CD8-positive, alpha-beta memory T cell (primary cell): ENCODE data around the gene P2RX3. TPM values are rescaled to one million over a fixed set of nuclear protein-coding genes. Genes with fewer than 3 reads are reported as not detected.

Experiments
- CTCF ChIA-PET: fragments of 350-600 bp; sonication (Branson Sonifier 250); formaldehyde crosslinking; loops from one replicate; lab custom pipeline; 2021; ENCODE audit warnings: antibody characterized with exemption; lab: Charles Lee
- POLR2A ChIA-PET: fragments of 350-600 bp; sonication (Branson Sonifier 250); formaldehyde crosslinking; loops from one replicate; lab custom pipeline; 2021; ENCODE audit warnings: antibody characterized with exemption; lab: Charles Lee
- DNase-seq, 5 donors: peaks; one replicate each; pipeline versions ENCODE4 v3.0.0 to v3.0.0-alpha.2; 2020 to 2022; ENCODE audit warnings: mixed read lengths in 1 of 5
- H3K27ac ChIP-seq: one replicate; pipeline ENCODE4 v1.7.0; 2013; ENCODE audit warnings: low read depth, mild to moderate bottlenecking, low read length, moderate library complexity
- H3K27me3 ChIP-seq: 2 replicates; pipeline ENCODE4 v1.7.0; 2013; ENCODE audit warnings: low read length, mild to moderate bottlenecking; ENCODE audit not compliant: insufficient read depth, poor library complexity, severe bottlenecking
- H3K36me3 ChIP-seq: 2 replicates; pipeline ENCODE4 v1.7.0; 2013; ENCODE audit warnings: mild to moderate bottlenecking, low read length, moderate library complexity; ENCODE audit not compliant: insufficient read depth
- H3K4me1 ChIP-seq: 2 replicates; pipeline ENCODE4 v1.7.0; 2013; ENCODE audit warnings: mild to moderate bottlenecking, low read length, moderate library complexity; ENCODE audit not compliant: insufficient read depth
- H3K4me3 ChIP-seq: 2 replicates; pipeline ENCODE4 v1.7.0; 2013; ENCODE audit warnings: mild to moderate bottlenecking, low read length
- H3K9me3 ChIP-seq: 2 replicates; pipeline ENCODE4 v1.7.0; 2013; ENCODE audit warnings: mild to moderate bottlenecking, low read length
- H3K27ac Mint-ChIP-seq, 8 donors: one replicate each; pipeline ENCODE4 v1.8.0; 2020 to 2021; ENCODE audit warnings: mixed read lengths in 8 of 8, mild to moderate bottlenecking in 6 of 8, inconsistent platforms in 3 of 8, moderate library complexity in 3 of 8
- H3K27me3 Mint-ChIP-seq, 2 donors: one replicate each; pipeline ENCODE4 v1.8.0; 2020 to 2021; ENCODE audit warnings: mixed read lengths in 2 of 2, mild to moderate bottlenecking in 1 of 2, moderate library complexity in 1 of 2
- H3K36me3 Mint-ChIP-seq, 3 donors: one replicate each; pipeline ENCODE4 v1.8.0; 2020 to 2021; ENCODE audit warnings: mixed read lengths in 3 of 3, inconsistent platforms in 1 of 3, mild to moderate bottlenecking in 1 of 3
- H3K4me1 Mint-ChIP-seq, 3 donors: one replicate each; pipeline ENCODE4 v1.8.0; 2020 to 2021; ENCODE audit warnings: mixed read lengths in 3 of 3, inconsistent platforms in 1 of 3, mild to moderate bottlenecking in 1 of 3
- H3K4me3 Mint-ChIP-seq, 7 donors: one replicate each; pipeline ENCODE4 v1.8.0; 2020 to 2021; ENCODE audit warnings: mixed read lengths in 7 of 7, mild to moderate bottlenecking in 6 of 7, moderate library complexity in 4 of 7, inconsistent platforms in 2 of 7
- H3K9me3 Mint-ChIP-seq, 5 donors: one replicate each; pipeline ENCODE4 v1.8.0; 2020 to 2022; ENCODE audit warnings: mixed read lengths in 5 of 5, mild to moderate bottlenecking in 3 of 5, moderate library complexity in 2 of 5, inconsistent platforms in 1 of 5
- polyA plus RNA-seq: library from polyadenylated mRNA; unstranded; fragments of 300-500 nt; fragmentation: Illumina TruSeq; gene quantifications from one replicate; pipeline ENCODE4 v1.2.3, GENCODE V29; 2021
- total RNA-seq, 2 experiments: library from RNA; stranded (reverse); gene quantifications; one replicate each; pipeline ENCODE4 v1.2.3, GENCODE V29; 2021

Gene P2RX3
- total and polyA plus RNA-seq, 3 experiments from 2014 or later, result not detected

GRCh38 chr11:57300785-57301184, 37.4 kb upstream of the P2RX3 start:
- DNase-seq, result no peak
- H3K36me3 Mint-ChIP-seq, result peaks cover 11 to 39% (median 34%) of the 10 kb centered on the region in 3 donors
- CTCF ChIA-PET, result no interaction called here

GRCh38 chr11:57301711-57302423, 36.3 kb upstream of the P2RX3 start:
- no peak for DNase-seq
- no peak overlapping the region for H3K4me3 ChIP-seq
- Mint-ChIP-seq H3K27me3 (no peaks in the 10 kb centered on the region), H3K36me3 (peaks cover 11 to 37% (median 34%) of the 10 kb centered on the region in 3 donors), H3K4me1 (no peaks in the 10 kb centered on the region), H3K9me3 (peaks cover 3 to 14% (median 6%) of the 10 kb centered on the region in 5 donors), H3K27ac (peak overlapping the region in 1 of 8 donors; percentile 24), H3K4me3 (peak overlapping the region in 1 of 7 donors; percentile 65)
- no peak overlapping the region for H3K27ac ChIP-seq
- POLR2A ChIA-PET, result no interaction called here
- no peaks in the 10 kb centered on the region for H3K4me1 ChIP-seq
- H3K9me3 ChIP-seq, result peaks cover 5% of the 10 kb centered on the region
- CTCF ChIA-PET, result no interaction called here
- no peaks in the 10 kb centered on the region for H3K36me3 ChIP-seq
- no peaks in the 10 kb centered on the region for H3K27me3 ChIP-seq

More at GRCh38 chr11:57300785-57301184, 37.4 kb upstream of the P2RX3 start:
- H3K27me3 Mint-ChIP-seq, result peaks cover 0 to 1% of the 10 kb centered on the region in 2 donors
- Histone ChIP-seq H3K27me3 (no peaks in the 10 kb centered on the region), H3K9me3 (peaks cover 5% of the 10 kb centered on the region), H3K36me3 (no peaks in the 10 kb centered on the region), H3K4me1 (no peaks in the 10 kb centered on the region), H3K4me3 (no peak overlapping the region), H3K27ac (no peak overlapping the region)
- peaks cover 3 to 14% (median 6%) of the 10 kb centered on the region in 5 donors for H3K9me3 Mint-ChIP-seq
- H3K27ac Mint-ChIP-seq, result no peak overlapping the region
- H3K4me1 Mint-ChIP-seq, result no peaks in the 10 kb centered on the region
- no peak overlapping the region for H3K4me3 Mint-ChIP-seq
- POLR2A ChIA-PET, result no interaction called here

GRCh38 chr11:57302489-57302888, 35.7 kb upstream of the P2RX3 start:
- H3K9me3 Mint-ChIP-seq, result peaks cover 3 to 14% (median 6%) of the 10 kb centered on the region in 5 donors
- H3K27ac Mint-ChIP-seq, result no peak overlapping the region
- H3K4me1 ChIP-seq, result no peaks in the 10 kb centered on the region
- H3K36me3 ChIP-seq, result no peaks in the 10 kb centered on the region
- no peak overlapping the region for H3K4me3 Mint-ChIP-seq
- no peak overlapping the region for H3K4me3 ChIP-seq
- no peak for DNase-seq
- CTCF ChIA-PET, result no interaction called here
- H3K27ac ChIP-seq, result no peak overlapping the region
- H3K4me1 Mint-ChIP-seq, result no peaks in the 10 kb centered on the region
- H3K36me3 Mint-ChIP-seq, result peaks cover 11 to 34% (median 34%) of the 10 kb centered on the region in 3 donors
- H3K27me3 ChIP-seq, result no peaks in the 10 kb centered on the region
- H3K9me3 ChIP-seq, result peaks cover 5% of the 10 kb centered on the region
- POLR2A ChIA-PET, result no interaction called here
- no peaks in the 10 kb centered on the region for H3K27me3 Mint-ChIP-seq

GRCh38 chr11:57303280-57303989, 34.7 kb upstream of the P2RX3 start:
- H3K27ac ChIP-seq, result no peak overlapping the region
- Mint-ChIP-seq H3K27ac (no peak overlapping the region), H3K36me3 (peaks cover 11 to 33% (median 27%) of the 10 kb centered on the region in 3 donors), H3K27me3 (no peaks in the 10 kb centered on the region), H3K4me3 (no peak overlapping the region), H3K4me1 (no peaks in the 10 kb centered on the region), H3K9me3 (peaks cover 3 to 12% (median 6%) of the 10 kb centered on the region in 5 donors)
- H3K4me3 ChIP-seq, result no peak overlapping the region
- ChIA-PET CTCF (no interaction called here), POLR2A (no interaction called here)
- no peak for DNase-seq
- H3K36me3 ChIP-seq, result no peaks in the 10 kb centered on the region
- H3K27me3 ChIP-seq, result no peaks in the 10 kb centered on the region
- no peaks in the 10 kb centered on the region for H3K4me1 ChIP-seq
- peaks cover 5% of the 10 kb centered on the region for H3K9me3 ChIP-seq

- H3K4me1 ChIP-seq, result no peaks in the 10 kb centered on the region
- no peak overlapping the region for H3K4me3 ChIP-seq
- no peak overlapping the region for H3K4me3 Mint-ChIP-seq
- no peaks in the 10 kb centered on the region for H3K27me3 ChIP-seq
- H3K27me3 Mint-ChIP-seq, result no peaks in the 10 kb centered on the region
- POLR2A ChIA-PET, result no interaction called here
- no peak for DNase-seq
- peaks cover 4% of the 10 kb centered on the region for H3K9me3 ChIP-seq
- no peak overlapping the region for H3K27ac ChIP-seq
- H3K9me3 Mint-ChIP-seq, result peaks cover under 1 to 8% (median 6%) of the 10 kb centered on the region in 5 donors
- CTCF ChIA-PET, result no interaction called here
- peaks cover 11 to 32% (median 20%) of the 10 kb centered on the region in 3 donors for H3K36me3 Mint-ChIP-seq
- no peaks in the 10 kb centered on the region for H3K36me3 ChIP-seq
- no peak overlapping the region for H3K27ac Mint-ChIP-seq
- no peaks in the 10 kb centered on the region for H3K4me1 Mint-ChIP-seq
Observed at GRCh38 chr11:57303990-57304579, 34.1 kb upstream of the P2RX3 start.

GRCh38 chr11:57305523-57305922, 32.6 kb upstream of the P2RX3 start:
- ChIA-PET POLR2A (no interaction called here), CTCF (no interaction called here)
- no peaks in the 10 kb centered on the region for H3K9me3 ChIP-seq
- peaks cover 0 to 1% (median 0%) of the 10 kb centered on the region in 5 donors for H3K9me3 Mint-ChIP-seq
- H3K27ac ChIP-seq, result no peak overlapping the region
- no peaks in the 10 kb centered on the region for H3K4me1 ChIP-seq
- H3K4me1 Mint-ChIP-seq, result peaks cover 0 to under 1% (median 0%) of the 10 kb centered on the region in 3 donors
- H3K36me3 ChIP-seq, result no peaks in the 10 kb centered on the region
- DNase-seq, result no peak
- no peaks in the 10 kb centered on the region for H3K27me3 ChIP-seq
- H3K27ac Mint-ChIP-seq, result no peak overlapping the region
- H3K4me3 ChIP-seq, result no peak overlapping the region
- H3K27me3 Mint-ChIP-seq, result no peaks in the 10 kb centered on the region
- H3K36me3 Mint-ChIP-seq, result peaks cover 5 to 19% (median 9%) of the 10 kb centered on the region in 3 donors
- H3K4me3 Mint-ChIP-seq, result no peak overlapping the region

- H3K27ac Mint-ChIP-seq, result no peak overlapping the region
- peaks cover 2 to 11% (median 2%) of the 10 kb centered on the region in 3 donors for H3K36me3 Mint-ChIP-seq
- no peaks in the 10 kb centered on the region for H3K27me3 ChIP-seq
- H3K4me1 ChIP-seq, result no peaks in the 10 kb centered on the region
- POLR2A ChIA-PET, result no interaction called here
- no peaks in the 10 kb centered on the region for H3K36me3 ChIP-seq
- H3K4me3 Mint-ChIP-seq, result no peak overlapping the region
- H3K27me3 Mint-ChIP-seq, result no peaks in the 10 kb centered on the region
- DNase-seq, result no peak
- CTCF ChIA-PET, result no interaction called here
- H3K9me3 Mint-ChIP-seq, result peaks cover 0 to under 1% (median 0%) of the 10 kb centered on the region in 5 donors
- no peaks in the 10 kb centered on the region for H3K9me3 ChIP-seq
- no peak overlapping the region for H3K27ac ChIP-seq
- H3K4me3 ChIP-seq, result no peak overlapping the region
- H3K4me1 Mint-ChIP-seq, result peaks cover 0 to 7% (median under 1%) of the 10 kb centered on the region in 3 donors
Observed at GRCh38 chr11:57306161-57306876, 31.8 kb upstream of the P2RX3 start.
